ENCODE measurements around the gene TM4SF4. TPM values are rescaled to one million over a fixed set of nuclear protein-coding genes. Genes with fewer than 3 reads are reported as not detected.

TM4SF4 gene
- total RNA-seq, 1 donor from 2014 or later = not detected

DNA sequence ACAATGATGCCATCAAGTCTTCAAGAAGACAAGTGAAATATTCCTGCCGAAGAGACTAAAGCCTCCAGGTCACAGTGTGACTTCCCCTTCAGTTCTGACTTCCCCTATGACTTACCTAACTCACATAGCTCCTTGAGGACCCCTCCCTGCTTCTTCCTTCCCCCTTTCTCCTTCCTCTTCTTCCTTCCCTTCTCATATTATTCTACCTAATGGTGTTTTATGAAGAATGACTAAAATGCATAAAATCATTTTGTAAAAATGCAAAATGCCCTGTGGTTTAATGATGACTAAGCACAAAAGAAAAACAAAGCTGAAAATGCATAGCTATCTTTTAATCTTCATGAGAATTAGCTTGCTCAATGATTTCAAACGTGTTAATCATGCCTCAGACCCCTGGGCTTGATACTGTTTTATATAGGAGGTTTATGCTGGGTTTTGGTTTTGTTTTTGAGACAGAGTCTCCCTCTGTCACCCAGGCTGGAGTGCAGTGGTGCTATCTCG lies 26.1 kb upstream of the TM4SF4 start:
- TF ChIP-seq POLR2AphosphoS5 (IDR thresholded peaks at IDR 0.05; ENCODE audit: insufficient read depth in 1 of 2, low read depth in 1 of 2) = no peak
- TF ChIP-seq, protein P1, sequence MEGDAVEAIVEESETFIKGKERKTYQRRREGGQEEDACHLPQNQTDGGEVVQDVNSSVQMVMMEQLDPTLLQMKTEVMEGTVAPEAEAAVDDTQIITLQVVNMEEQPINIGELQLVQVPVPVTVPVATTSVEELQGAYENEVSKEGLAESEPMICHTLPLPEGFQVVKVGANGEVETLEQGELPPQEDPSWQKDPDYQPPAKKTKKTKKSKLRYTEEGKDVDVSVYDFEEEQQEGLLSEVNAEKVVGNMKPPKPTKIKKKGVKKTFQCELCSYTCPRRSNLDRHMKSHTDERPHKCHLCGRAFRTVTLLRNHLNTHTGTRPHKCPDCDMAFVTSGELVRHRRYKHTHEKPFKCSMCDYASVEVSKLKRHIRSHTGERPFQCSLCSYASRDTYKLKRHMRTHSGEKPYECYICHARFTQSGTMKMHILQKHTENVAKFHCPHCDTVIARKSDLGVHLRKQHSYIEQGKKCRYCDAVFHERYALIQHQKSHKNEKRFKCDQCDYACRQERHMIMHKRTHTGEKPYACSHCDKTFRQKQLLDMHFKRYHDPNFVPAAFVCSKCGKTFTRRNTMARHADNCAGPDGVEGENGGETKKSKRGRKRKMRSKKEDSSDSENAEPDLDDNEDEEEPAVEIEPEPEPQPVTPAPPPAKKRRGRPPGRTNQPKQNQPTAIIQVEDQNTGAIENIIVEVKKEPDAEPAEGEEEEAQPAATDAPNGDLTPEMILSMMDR (IDR thresholded peaks at IDR 0.05) = no peak
- no peak for TF ChIP-seq POLR2A (IDR thresholded peaks at IDR 0.05)
- intact Hi-C loops (cut with DNase I) = no loop called here
- DNase-seq (ENCODE audit: extremely low spot score in 2 of 2) = no peak
- Histone ChIP-seq H3K27ac (no peak overlapping the region), H3K27me3 (no peaks in the 10 kb centered on the region), H3K4me3 (no peak overlapping the region), H3K9me3 (no peaks in the 10 kb centered on the region), H3K36me3 (no peaks in the 10 kb centered on the region), H3K4me1 (no peaks in the 10 kb centered on the region)

DNA sequence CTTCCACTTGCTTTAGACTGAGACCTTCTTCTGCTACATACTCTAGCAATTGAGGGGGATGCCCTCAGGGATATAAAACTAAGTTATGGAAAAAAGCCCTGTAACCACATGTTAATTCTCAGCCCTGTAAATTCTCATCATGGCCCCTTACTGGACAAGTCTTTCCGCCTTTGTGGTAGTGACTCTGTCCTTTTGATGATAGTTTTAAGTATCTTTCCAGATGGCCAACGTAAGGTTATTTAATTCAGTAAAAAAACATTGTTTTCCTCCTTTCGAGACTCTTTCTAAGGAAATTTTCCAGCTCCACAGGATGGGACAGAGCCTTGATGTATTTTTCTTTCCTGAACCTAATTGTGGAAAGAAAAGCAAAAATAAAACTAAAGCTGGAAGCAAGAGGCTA lies 25.3 kb upstream of the TM4SF4 start:
- no peak for TF ChIP-seq POLR2A (IDR thresholded peaks at IDR 0.05)
- TF ChIP-seq POLR2AphosphoS5 (IDR thresholded peaks at IDR 0.05; ENCODE audit: insufficient read depth in 1 of 2, low read depth in 1 of 2) = no peak
- TF ChIP-seq, protein P1 (IDR thresholded peaks at IDR 0.05) = no peak
- Histone ChIP-seq H3K4me3 (no peak overlapping the region), H3K27ac (no peak overlapping the region), H3K27me3 (no peaks in the 10 kb centered on the region), H3K9me3 (no peaks in the 10 kb centered on the region), H3K36me3 (no peaks in the 10 kb centered on the region), H3K4me1 (no peaks in the 10 kb centered on the region)
- no peak for DNase-seq (ENCODE audit: extremely low spot score in 2 of 2)
- intact Hi-C loops (cut with DNase I) = no loop called here

DNA sequence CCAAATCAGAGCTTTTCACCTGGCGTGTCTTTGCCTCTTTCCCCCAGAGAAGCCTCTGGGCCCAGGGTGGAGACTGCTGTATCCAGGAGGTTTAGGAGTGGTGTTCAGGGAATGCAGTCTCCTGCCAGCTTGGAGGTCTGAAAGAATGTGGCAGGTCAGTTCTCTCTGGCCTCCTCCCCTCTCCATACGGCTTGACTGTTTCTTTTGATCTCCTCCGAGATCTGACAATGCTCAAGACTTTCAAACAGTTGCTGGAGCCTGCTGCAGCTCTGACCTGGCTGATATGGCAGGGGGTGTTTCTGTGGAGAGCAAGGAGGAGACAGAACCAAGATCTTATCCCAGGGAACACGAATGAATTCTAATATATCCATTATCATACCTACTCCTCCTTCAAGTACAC lies 24.7 kb upstream of the TM4SF4 start:
- no peak for TF ChIP-seq POLR2AphosphoS5 (IDR thresholded peaks at IDR 0.05; ENCODE audit: insufficient read depth in 1 of 2, low read depth in 1 of 2)
- no peak for TF ChIP-seq POLR2A (IDR thresholded peaks at IDR 0.05)
- TF ChIP-seq, protein P1 (IDR thresholded peaks at IDR 0.05) = no peak
- no peak overlapping the region for H3K4me3 ChIP-seq
- no peak overlapping the region for H3K27ac ChIP-seq
- intact Hi-C loops (cut with DNase I) = no loop called here
- H3K9me3 ChIP-seq = no peaks in the 10 kb centered on the region
- no peaks in the 10 kb centered on the region for H3K27me3 ChIP-seq
- DNase-seq (ENCODE audit: extremely low spot score in 2 of 2) = no peak
- H3K36me3 ChIP-seq = no peaks in the 10 kb centered on the region
- no peaks in the 10 kb centered on the region for H3K4me1 ChIP-seq

DNA sequence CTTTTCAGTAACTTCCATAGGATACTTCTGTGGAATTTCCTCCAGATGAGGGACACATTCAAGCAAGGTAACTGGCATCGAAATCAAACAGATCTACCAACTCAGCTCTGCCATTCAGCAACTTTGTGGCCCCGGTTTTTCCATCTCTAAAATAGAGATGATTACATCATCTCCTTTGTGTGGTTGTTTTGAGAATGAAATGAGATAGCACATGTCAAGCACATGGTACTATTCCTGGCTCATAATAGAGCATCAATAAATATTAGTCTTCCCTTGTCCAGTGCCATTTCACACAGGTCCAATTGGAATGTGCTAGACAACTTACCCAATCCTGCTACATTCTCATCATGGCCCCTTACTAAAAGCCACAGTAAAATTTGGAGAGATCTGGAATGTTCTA lies 24.2 kb upstream of the TM4SF4 start:
- no peak overlapping the region for H3K4me3 ChIP-seq
- no peak for DNase-seq (ENCODE audit: extremely low spot score in 2 of 2)
- no peaks in the 10 kb centered on the region for H3K4me1 ChIP-seq
- no peak for TF ChIP-seq POLR2AphosphoS5 (IDR thresholded peaks at IDR 0.05; ENCODE audit: insufficient read depth in 1 of 2, low read depth in 1 of 2)
- TF ChIP-seq, protein P1 (IDR thresholded peaks at IDR 0.05) = no peak
- TF ChIP-seq POLR2A (IDR thresholded peaks at IDR 0.05) = no peak
- intact Hi-C loops (cut with DNase I) = no loop called here
- H3K27ac ChIP-seq = no peak overlapping the region
- no peaks in the 10 kb centered on the region for H3K9me3 ChIP-seq
- H3K27me3 ChIP-seq = no peaks in the 10 kb centered on the region
- H3K36me3 ChIP-seq = no peaks in the 10 kb centered on the region

DNA sequence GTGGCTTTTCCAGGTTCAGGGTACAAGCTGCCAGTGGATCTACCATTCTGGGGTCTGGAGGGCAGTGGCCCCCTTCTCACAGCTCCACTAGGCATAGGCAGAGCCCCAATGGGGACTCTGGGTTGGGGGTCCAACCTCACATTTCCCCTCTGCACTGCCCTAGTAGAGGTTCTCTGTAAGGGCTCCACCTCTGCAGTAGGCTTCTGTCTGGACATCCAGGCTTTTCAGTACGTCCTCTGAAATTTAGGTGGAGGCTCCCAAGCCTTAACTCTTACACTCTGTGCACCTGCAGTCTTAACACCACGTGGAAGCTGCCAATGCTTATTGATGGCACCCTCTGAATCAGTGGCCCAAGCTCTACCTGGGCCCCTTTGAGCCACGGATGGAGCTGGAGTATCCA lies 22.5 kb upstream of the TM4SF4 start:
- no peaks in the 10 kb centered on the region for H3K27me3 ChIP-seq
- TF ChIP-seq, protein P1 (IDR thresholded peaks at IDR 0.05) = no peak
- no peak for TF ChIP-seq POLR2AphosphoS5 (IDR thresholded peaks at IDR 0.05; ENCODE audit: insufficient read depth in 1 of 2, low read depth in 1 of 2)
- no peak for TF ChIP-seq POLR2A (IDR thresholded peaks at IDR 0.05)
- H3K9me3 ChIP-seq = no peaks in the 10 kb centered on the region
- no peak overlapping the region for H3K4me3 ChIP-seq
- intact Hi-C loops (cut with DNase I) = no loop called here
- no peak overlapping the region for H3K27ac ChIP-seq
- H3K4me1 ChIP-seq = no peaks in the 10 kb centered on the region
- H3K36me3 ChIP-seq = no peaks in the 10 kb centered on the region
- DNase-seq (ENCODE audit: extremely low spot score in 2 of 2) = no peak

Measured in vagina (tissue), 2 donors.